ENCODE data around the gene CCR9.
"Not testable (repeated sequence)": the region's sequence is repeated elsewhere in the genome, so short reads cannot be mapped to it uniquely, and the experiment has no call there.

Gene CCR9, protein sequence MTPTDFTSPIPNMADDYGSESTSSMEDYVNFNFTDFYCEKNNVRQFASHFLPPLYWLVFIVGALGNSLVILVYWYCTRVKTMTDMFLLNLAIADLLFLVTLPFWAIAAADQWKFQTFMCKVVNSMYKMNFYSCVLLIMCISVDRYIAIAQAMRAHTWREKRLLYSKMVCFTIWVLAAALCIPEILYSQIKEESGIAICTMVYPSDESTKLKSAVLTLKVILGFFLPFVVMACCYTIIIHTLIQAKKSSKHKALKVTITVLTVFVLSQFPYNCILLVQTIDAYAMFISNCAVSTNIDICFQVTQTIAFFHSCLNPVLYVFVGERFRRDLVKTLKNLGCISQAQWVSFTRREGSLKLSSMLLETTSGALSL

DNA sequence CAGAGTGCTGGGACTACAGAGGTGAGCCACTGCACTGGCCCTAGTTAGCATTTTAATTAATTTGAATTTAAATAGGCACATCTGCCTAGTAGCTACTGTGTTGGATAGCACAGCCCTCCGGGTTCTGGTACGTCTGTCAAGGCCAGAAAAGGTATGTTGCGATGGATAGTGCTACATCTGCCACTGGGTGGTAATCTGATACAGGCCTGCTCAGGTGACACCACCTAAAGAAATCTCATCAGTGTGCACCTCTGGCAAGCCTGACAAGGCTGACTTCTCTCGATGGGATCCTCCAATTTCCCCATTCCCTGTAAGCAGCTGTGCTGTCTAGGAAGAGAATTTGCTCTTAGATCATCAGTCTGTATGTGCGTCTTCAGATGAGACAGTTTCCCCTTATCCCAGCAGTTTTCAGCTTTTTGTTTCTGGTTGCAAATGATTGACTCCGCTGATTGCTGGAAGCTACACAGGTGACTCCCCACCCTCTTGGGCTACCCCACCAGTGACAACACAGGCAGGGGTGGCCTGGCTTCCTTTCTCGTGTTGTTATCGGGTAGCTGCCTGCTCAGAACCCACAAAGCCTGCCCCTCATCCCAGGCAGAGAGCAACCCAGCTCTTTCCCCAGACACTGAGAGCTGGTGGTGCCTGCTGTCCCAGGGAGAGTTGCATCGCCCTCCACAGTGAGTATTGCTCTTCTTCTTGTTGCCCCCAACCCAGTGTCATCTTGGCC is at the start of gene CCR9:
Gene CCR9 (plus strand): TSS at position 565 of the 727 bp plus-strand sequence. CDS start 8,391 bp downstream, outside the sequence.
- no peak for DNase-seq (ENCODE audit: low read depth)

DNA sequence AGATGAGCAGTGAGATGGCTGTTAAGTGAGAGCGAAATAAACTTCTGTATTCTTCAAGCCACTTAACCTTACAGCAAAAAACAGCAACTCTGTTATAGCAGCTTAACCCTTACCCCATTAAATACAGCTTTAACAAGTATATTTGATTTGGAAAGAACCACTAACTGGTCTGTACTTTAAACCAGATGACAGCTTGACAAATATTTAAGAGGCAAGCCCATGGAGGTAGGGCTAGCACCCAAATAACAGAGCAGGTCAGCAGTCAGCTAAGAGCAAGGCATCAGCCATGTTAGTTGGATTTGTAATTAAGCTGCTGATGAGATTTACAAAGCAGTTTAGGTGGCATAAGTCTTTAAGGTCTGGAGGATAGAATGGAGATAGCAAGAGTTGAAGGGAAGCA is 47.9 kb upstream of the CCR9 start:
- DNase-seq (ENCODE audit: low read depth), result no peak

DNA sequence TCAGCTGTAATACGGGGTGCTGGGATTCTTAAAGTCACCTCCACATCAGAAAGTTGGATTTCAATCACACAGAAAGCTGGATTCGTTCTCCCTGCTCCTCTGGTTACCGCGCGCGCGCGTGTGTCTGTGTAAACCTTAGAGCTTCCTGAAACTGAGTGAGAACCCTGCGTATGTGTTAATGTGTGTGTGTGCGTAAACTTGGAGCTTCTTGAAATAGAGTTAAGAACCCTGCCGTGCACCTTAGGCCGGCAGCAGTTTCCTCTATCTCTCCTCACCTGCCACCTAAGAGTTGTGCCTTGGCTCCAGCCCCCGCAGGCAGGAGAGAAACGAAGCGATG is 45.0 kb upstream of the CCR9 start:
- peak; percentile 53 for DNase-seq (ENCODE audit: low read depth)

- peak; percentile 98 for DNase-seq (ENCODE audit: low read depth)
Measured at GRCh38 chr3:45841757-45842491, 44.4 kb upstream of the CCR9 start, which contains the start of gene LZTFL1. TSS of gene LZTFL1 (minus strand) at chr3:45842119. CDS start at chr3:45841991, 128 bp downstream.

DNA sequence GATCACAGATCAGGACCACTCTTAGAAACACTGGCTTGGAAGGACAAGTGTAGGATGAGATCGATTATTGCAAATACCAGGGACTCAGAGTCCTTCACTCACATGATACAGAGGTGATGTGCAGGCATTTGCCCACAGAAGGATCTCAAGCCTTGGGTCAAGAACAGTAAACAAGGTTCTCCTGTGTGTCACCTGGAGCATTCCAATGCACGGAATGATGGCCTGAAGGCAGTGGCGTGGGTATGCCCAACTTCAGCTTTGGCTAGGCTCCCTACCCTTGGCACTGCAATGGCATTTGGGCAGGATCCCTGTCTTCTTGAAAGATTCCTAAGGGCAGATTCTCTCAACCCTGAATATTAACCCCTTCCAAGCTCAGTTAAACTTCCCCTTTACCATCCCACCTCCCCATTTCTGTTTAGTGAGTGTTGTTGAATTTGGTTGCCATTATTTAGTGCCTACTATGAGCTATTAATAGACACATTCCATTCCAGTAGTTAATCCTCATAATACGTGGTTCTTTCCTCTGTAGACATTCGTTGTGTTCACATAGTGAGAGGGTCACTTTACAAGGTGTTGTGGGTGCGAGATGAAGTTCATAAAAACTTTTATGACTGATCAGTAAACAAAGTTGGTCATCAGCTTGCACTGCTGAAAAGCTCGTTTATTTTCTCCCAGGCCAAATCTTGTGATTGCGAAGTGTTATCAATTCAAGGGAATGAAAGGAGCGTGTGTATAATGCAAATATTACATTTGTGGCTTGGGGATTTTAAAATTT is 43.3 kb upstream of the CCR9 start:
- DNase-seq (ENCODE audit: low read depth), result no peak

DNA sequence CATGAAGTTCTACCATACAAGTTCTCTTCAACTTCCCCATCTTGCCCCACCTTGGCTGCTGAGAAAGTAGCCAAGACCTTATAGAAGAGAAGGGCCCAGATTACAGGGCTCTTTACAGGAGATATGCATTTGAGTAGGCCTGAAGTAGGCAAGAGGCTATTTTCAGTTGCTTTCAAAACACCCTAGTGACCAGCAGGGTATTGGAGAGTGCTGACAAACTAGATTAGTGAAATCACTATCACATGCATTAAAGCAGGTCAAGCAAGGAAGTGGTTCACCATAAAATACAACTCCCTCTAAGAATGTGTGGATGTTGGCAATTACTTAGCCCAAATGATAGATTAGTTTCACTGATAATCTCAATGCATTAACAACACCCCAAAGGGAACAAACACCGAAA is 41.7 kb upstream of the CCR9 start:
- DNase-seq (ENCODE audit: low read depth), result no peak

DNA sequence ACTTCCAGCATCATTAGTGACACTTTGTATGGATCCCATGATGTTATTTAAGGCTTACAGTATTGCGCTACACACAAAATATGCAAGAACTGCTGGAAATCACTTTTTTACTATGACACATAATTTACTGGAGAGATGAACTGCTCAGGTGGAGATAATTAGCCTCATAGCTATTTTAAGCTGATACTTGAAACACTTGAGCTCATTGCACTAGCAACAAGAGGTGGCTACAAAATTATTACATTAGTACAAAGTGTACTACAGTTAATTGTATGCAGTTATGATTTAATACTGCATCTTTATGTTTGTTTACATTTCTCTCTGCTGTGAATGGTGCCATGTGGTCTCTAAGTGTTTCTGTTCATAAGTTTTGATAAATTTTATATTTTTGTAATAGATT is 38.0 kb upstream of the CCR9 start:
- DNase-seq (ENCODE audit: low read depth), result no peak

DNA sequence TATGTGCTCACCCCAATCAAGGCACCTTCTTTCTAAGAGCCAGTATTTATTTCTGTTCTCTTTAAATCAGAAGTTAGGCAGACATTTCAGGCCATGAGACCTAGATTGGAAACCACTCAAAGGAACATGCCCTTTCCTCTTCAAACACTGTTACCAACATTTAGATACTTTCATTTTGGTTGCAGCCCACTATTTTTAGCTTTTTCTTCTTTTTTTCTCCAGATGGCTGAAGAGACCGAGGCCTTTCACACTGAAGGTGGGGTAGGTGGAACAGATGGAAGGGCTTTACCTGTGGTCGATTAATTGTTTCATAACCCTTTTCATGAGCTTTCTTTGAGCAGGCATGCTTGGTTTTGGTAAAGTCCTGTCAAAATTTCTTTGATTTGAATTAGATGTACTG is 33.5 kb upstream of the CCR9 start:
- DNase-seq (ENCODE audit: low read depth), result no peak

GRCh38 chr3:45856323-45856722 is 30.0 kb upstream of the CCR9 start:
- not testable (repeated sequence) for DNase-seq (ENCODE audit: low read depth)

- DNase-seq (ENCODE audit: low read depth), result not testable (repeated sequence)
Measured at GRCh38 chr3:45857024-45857423, 29.3 kb upstream of the CCR9 start.

DNA sequence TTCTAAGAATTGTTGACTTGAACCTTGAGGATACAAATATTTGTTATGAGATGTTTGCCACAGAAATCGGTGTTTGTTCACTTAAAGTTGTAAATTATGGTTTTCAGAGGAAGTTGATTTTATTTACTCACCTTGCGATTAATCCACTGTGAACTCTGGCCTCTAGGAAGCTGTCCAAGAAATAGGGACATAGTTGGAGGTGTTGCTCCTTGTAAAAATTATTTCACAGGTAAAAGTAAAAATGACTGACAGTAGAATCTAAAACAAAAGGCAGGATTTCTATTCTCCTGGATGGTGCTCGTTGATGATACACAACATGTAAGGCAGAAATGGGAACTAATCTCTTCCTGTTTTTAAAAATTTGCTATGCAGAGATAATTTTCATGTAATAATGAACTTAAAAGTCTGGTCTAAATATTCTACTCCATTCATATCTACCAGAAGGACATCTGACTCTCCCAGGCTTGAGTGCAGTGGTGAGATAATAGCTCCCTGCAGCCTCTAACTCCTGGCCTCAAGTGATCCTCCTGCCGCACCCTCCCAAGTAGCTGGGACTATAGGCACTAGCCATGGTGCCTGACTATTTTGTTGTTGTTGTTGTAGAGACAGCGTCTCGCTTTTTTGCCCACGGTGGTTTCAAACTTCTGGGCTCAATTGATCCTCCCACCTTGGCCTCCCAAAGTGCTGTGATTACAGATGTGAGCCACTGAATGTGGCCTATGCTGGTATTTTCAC is 27.4 kb upstream of the CCR9 start:
- no peak for DNase-seq (ENCODE audit: low read depth)

DNA sequence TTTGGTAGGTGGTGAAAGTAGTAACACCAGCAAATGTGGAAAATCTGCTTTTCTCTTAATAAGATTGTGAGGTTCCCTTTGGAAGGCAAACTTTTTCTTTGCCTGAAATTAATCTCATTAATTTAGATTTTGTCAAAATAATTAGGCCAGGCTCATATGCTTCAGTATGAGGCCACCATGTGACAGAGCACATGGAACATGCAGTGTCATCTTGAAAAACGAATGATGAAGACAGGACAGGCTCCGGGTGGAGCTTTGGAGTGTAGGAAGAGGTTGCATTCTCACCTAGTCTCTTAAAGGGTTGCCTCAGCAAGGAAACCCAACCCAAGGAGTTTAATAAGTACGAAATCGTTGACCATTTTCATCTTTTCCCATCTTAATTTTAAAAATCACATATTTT is 25.9 kb upstream of the CCR9 start:
- no peak for DNase-seq (ENCODE audit: low read depth)

DNA sequence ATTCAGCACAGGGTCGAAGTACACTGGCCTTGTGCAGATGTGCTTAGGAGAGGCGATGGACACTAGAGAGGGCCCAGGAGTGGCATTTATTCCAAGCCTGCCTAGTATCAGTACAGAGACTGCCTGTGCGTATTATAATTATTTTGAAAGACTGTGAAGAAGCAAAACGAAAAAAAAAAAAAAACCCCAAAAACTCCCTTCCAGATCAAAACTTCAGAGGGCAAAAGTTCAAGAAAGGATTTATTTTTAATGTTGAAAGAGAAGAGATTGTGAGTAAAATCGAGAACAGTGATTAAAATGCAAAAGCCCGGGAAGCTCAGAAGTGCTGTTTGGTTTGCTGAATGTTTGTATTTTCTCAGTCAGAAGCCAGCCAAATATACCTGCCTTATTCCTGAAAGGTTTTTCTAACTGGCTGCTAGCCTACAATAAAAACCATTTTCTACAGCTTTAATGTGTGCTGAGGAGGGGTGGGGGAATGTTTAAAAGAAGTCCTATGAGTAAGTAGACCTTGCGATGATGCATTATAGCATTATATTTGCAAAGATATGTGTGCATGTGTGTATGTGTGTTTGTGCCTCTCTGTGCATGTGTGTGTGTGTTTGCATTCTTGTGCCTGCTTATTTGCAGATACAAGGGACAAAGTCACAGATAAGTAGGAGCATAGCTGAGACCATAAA is 25.2 kb upstream of the CCR9 start:
- no peak for DNase-seq (ENCODE audit: low read depth)

- no peak for DNase-seq (ENCODE audit: low read depth)
Measured at GRCh38 chr3:45864760-45865519, 21.4 kb upstream of the CCR9 start.

GRCh38 chr3:45865563-45865962 is 20.8 kb upstream of the CCR9 start:
- DNase-seq (ENCODE audit: low read depth), result no peak

DNA sequence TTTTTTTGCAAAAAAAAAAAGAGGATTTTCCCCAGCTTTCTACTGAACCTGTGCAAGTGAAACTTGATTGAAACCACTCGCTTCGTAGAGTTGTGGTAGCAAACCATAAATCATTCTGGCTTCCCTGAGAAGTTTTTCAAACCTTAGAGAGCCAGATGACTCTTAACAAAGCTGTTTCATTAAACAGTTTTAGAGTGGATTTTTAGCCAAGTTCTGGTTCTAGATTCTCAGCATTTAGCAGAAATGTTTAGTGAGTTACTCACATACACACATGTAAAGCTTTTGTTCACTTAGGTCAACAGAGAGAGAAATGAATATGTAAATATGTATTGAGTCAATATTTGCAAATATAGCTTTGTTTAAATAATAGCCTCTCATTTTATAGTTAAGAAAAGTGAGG is 18.1 kb upstream of the CCR9 start:
- no peak for DNase-seq (ENCODE audit: low read depth)

GRCh38 chr3:45868650-45869049 is 17.7 kb upstream of the CCR9 start:
- no peak for DNase-seq (ENCODE audit: low read depth)

DNA sequence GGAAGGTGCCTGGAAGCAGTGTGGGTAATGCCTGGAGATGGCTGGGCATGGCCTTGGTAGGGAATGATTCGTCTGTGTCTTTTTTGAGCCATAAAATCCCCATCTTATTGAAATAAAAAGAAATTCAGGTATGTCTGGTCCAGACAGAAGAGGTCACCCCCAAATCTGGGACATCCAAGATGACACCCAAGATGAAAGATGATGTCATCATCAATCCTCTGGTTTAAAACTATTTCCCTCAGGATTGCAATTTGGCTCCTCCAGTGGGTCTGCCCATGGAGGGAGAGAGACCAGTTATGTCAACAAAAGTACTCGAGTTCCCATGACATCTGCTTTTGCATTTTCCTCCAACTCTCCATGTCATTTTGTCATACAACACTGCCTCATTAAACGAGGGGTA is 16.7 kb upstream of the CCR9 start:
- no peak for DNase-seq (ENCODE audit: low read depth)

GRCh38 chr3:45870099-45870498 is 16.2 kb upstream of the CCR9 start:
- DNase-seq (ENCODE audit: low read depth), result no peak

GRCh38 chr3:45871780-45872179 is 14.6 kb upstream of the CCR9 start:
- DNase-seq (ENCODE audit: low read depth), result no peak

All from iris pigment epithelial cell (primary cell).